HepG2 (cell line): ENCODE data around the gene H6PD. TPM values are rescaled to one million over a fixed set of nuclear protein-coding genes. Genes with fewer than 3 reads are reported as not detected.

ENCODE experiments used
- CAMTA2 ChIP-seq: sonication (generic); formaldehyde crosslinking; IDR thresholded peaks from 2 replicates; pipeline ENCODE4 v1.4.0; 2020; ENCODE audit warnings: mild to moderate bottlenecking, missing genetic modification reagents, borderline replicate concordance
- GLI4 ChIP-seq: sonication (generic); formaldehyde crosslinking; IDR thresholded peaks from 2 replicates; pipeline ENCODE4 v1.5.1; 2020; ENCODE audit warnings: missing genetic modification reagents, mild to moderate bottlenecking, moderate library complexity, borderline replicate concordance
- PHF20 ChIP-seq: sonication (generic); formaldehyde crosslinking; IDR thresholded peaks from 2 replicates; pipeline ENCODE4 v1.5.0; 2020; ENCODE audit warnings: mild to moderate bottlenecking, missing genetic modification reagents
- PRDM10 ChIP-seq: sonication (generic); formaldehyde crosslinking; IDR thresholded peaks from 2 replicates; pipeline ENCODE4 v1.4.0; 2020; ENCODE audit warnings: low read depth, missing genetic modification reagents
- SALL1 ChIP-seq: sonication (generic); formaldehyde crosslinking; IDR thresholded peaks from 2 replicates; pipeline ENCODE4 v1.8.0; 2022; ENCODE audit warnings: mild to moderate bottlenecking, missing genetic modification reagents
- ZBTB4 ChIP-seq: sonication (generic); formaldehyde crosslinking; IDR thresholded peaks from 2 replicates; pipeline ENCODE4 v1.4.0; 2020; ENCODE audit warnings: missing genetic modification reagents, mild to moderate bottlenecking, borderline replicate concordance
- ZFP36L2 ChIP-seq: sonication (generic); formaldehyde crosslinking; IDR thresholded peaks from 2 replicates; pipeline ENCODE4 v1.4.0; 2020; ENCODE audit warnings: missing genetic modification reagents
- ZIK1 ChIP-seq: sonication (generic); formaldehyde crosslinking; IDR thresholded peaks from 2 replicates; pipeline ENCODE4 v1.5.0; 2020; ENCODE audit warnings: mild to moderate bottlenecking, low read depth, missing genetic modification reagents, borderline replicate concordance
- ZNF230 ChIP-seq: sonication (generic); formaldehyde crosslinking; IDR thresholded peaks from 2 replicates; pipeline ENCODE4 v1.4.0; 2020; ENCODE audit warnings: mild to moderate bottlenecking, missing genetic modification reagents
- ZNF280B ChIP-seq: sonication (generic); formaldehyde crosslinking; IDR thresholded peaks from 2 replicates; pipeline ENCODE4 v1.5.0; 2020; ENCODE audit warnings: missing genetic modification reagents, mild to moderate bottlenecking, borderline replicate concordance
- ZNF331 ChIP-seq: sonication (generic); formaldehyde crosslinking; IDR thresholded peaks from 2 replicates; pipeline ENCODE4 v1.4.0; 2020; ENCODE audit warnings: missing genetic modification reagents
- ZNF563 ChIP-seq: sonication (generic); formaldehyde crosslinking; IDR thresholded peaks from 2 replicates; pipeline ENCODE4 v1.8.0; 2022; ENCODE audit warnings: mild to moderate bottlenecking, moderate library complexity, missing genetic modification reagents
- polyA plus RNA-seq, 8 experiments: library from polyadenylated mRNA; depleted of rRNA in 3 of 8; stranded (reverse) in 7 of 8; unstranded in 1 of 8; fragments of >200 nt; fragmentation: Illumina TruSeq in 4 of 8; extraction: Trizol in 4 of 8; gene quantifications; 2 replicates each; pipeline versions ENCODE4 v1.2.1 to v1.2.3, GENCODE V29; 2011 to 2016; ENCODE audit warnings: low read depth in 4 of 8, missing spikeins in 1 of 8, mixed read lengths in 1 of 8; ENCODE audit not compliant: insufficient read depth in 1 of 8
- total RNA-seq, 5 experiments: library from RNA; depleted of rRNA; stranded (reverse); fragments of >200 nt; fragmentation: Illumina TruSeq; extraction: Trizol; gene quantifications; 2 replicates each; pipeline ENCODE4 v1.2.3, GENCODE V29; 2016; ENCODE audit warnings: low read depth in 1 of 5
- TF ChIP-seq, protein P1 (sequence below): sonication (generic); formaldehyde crosslinking; IDR thresholded peaks from 2 replicates; pipeline ENCODE4 v1.4.0; 2020; ENCODE audit warnings: mild to moderate bottlenecking, missing genetic modification reagents
- TF ChIP-seq, protein P2 (sequence below): sonication (generic); formaldehyde crosslinking; IDR thresholded peaks from 2 replicates; pipeline ENCODE4 v1.4.0; 2020; ENCODE audit warnings: missing genetic modification reagents

The H6PD gene
- total and polyA plus RNA-seq, 2 of the 13 experiments (the other 11 are each of a cell fraction or from before 2014, with no cell fraction given) = 9.3 to 14.1 TPM

DNA sequence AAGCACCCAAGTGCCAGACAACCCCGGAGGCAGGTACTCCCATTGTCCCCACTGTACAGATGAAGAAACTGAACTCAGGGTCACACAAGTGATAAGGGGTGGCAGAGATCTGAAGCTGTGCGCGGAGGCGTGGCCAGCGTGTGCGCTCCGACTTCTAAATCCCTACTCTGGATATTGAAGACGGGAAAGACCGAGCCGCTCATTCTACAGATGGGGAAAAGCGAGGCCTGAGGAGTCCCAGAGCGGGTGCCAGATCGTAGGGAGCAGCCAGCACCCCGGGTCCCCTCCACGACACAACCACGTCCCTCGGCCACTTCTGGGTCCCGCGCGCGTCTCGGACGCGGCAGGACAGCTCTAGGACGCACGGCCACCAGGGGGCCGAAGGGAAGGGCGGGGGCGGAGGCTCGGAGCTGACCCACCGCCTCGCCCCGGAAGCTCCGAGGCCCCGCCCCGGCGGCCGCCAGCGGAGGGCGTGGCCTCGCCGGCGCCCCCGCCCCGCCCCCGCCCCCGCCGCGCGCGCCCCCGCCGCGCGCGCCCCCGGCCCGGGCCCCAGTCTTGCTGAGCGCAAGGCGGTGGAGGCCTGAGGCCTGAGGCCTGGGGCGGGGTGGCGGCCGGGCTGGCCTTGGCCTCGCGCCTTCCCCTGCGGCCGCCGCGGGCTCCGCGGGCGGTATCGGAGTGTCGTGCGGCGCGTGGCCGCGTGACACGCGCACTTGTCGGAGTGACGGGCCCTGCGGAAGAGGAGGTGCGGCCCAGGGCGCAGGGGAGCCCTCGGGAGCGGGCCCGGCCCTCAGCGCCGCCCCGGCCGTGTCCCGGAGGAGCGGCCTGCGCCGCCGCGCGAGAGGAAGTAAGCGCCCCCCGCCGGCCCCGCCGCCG is at the start of gene H6PD (continued):
- TF ChIP-seq PRDM10 (CRISPR knock-in tag) (no peak), PHF20 (CRISPR knock-in tag) (no peak), ZFP36L2 (CRISPR knock-in tag) (no peak), ZNF331 (CRISPR knock-in tag) (no peak), ZBTB4 (CRISPR knock-in tag) (0 out of 2 replicates have a peak, but pooled peaks have one; percentile 22), GLI4 (CRISPR knock-in tag) (peak; percentile 47; the same call in 1 of the 2 replicates), ZNF230 (CRISPR knock-in tag) (peak; percentile 56; the same call in 1 of the 2 replicates), CAMTA2 (no peak), ZNF280B (CRISPR knock-in tag) (no peak), ZNF563 (CRISPR knock-in tag) (peak; percentile 82), SALL1 (CRISPR knock-in tag) (peak; percentile 86), ZIK1 (CRISPR knock-in tag) (0 out of 2 replicates have a peak, but pooled peaks have one; percentile 72)
- TF ChIP-seq, protein P1, sequence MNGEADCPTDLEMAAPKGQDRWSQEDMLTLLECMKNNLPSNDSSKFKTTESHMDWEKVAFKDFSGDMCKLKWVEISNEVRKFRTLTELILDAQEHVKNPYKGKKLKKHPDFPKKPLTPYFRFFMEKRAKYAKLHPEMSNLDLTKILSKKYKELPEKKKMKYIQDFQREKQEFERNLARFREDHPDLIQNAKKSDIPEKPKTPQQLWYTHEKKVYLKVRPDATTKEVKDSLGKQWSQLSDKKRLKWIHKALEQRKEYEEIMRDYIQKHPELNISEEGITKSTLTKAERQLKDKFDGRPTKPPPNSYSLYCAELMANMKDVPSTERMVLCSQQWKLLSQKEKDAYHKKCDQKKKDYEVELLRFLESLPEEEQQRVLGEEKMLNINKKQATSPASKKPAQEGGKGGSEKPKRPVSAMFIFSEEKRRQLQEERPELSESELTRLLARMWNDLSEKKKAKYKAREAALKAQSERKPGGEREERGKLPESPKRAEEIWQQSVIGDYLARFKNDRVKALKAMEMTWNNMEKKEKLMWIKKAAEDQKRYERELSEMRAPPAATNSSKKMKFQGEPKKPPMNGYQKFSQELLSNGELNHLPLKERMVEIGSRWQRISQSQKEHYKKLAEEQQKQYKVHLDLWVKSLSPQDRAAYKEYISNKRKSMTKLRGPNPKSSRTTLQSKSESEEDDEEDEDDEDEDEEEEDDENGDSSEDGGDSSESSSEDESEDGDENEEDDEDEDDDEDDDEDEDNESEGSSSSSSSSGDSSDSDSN (CRISPR knock-in tag) = peak; percentile 88
- TF ChIP-seq, protein P2, sequence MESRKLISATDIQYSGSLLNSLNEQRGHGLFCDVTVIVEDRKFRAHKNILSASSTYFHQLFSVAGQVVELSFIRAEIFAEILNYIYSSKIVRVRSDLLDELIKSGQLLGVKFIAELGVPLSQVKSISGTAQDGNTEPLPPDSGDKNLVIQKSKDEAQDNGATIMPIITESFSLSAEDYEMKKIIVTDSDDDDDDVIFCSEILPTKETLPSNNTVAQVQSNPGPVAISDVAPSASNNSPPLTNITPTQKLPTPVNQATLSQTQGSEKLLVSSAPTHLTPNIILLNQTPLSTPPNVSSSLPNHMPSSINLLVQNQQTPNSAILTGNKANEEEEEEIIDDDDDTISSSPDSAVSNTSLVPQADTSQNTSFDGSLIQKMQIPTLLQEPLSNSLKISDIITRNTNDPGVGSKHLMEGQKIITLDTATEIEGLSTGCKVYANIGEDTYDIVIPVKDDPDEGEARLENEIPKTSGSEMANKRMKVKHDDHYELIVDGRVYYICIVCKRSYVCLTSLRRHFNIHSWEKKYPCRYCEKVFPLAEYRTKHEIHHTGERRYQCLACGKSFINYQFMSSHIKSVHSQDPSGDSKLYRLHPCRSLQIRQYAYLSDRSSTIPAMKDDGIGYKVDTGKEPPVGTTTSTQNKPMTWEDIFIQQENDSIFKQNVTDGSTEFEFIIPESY (CRISPR knock-in tag) = peak; percentile 22; the same call in 1 of the 2 replicates
